ENCODE measurements around the gene WFDC8.
"Not testable (repeated sequence)": the region's sequence is repeated elsewhere in the genome, so short reads cannot be mapped to it uniquely, and the experiment has no call there.

The WFDC8 gene

GRCh38 chr20:45579184-45579583, at the start of gene WFDC8:
Gene WFDC8, minus strand, starts transcription at chr20:45579284. Its CDS starts 37 bp downstream, at chr20:45579247.
- DNase-seq, result no peak

- no peak for DNase-seq
These were observed 47.5 kb upstream of the WFDC8 start for GRCh38 chr20:45626540-45626939.

- no peak for DNase-seq
These were observed 42.5 kb upstream of the WFDC8 start for GRCh38 chr20:45621593-45621992.

GRCh38 chr20:45617591-45617990, 38.5 kb upstream of the WFDC8 start:
- no peak for DNase-seq

GRCh38 chr20:45612314-45612713, 33.2 kb upstream of the WFDC8 start:
- DNase-seq, result no peak

GRCh38 chr20:45611054-45611453, 32.0 kb upstream of the WFDC8 start:
- no peak for DNase-seq

- no peak for DNase-seq
These were observed 28.7 kb upstream of the WFDC8 start for GRCh38 chr20:45607810-45608209.

GRCh38 chr20:45595235-45595634, 16.2 kb upstream of the WFDC8 start:
- no peak for DNase-seq

- no peak for DNase-seq
These were observed 14.4 kb upstream of the WFDC8 start for GRCh38 chr20:45593498-45593897.

- DNase-seq, result no peak
These were observed 13.6 kb upstream of the WFDC8 start for GRCh38 chr20:45592574-45593189.

GRCh38 chr20:45589725-45590124, 10.6 kb upstream of the WFDC8 start:
- no peak for DNase-seq

GRCh38 chr20:45588800-45589199, 9.7 kb upstream of the WFDC8 start:
- DNase-seq, result no peak

- not testable (repeated sequence) for DNase-seq
These were observed 6.9 kb upstream of the WFDC8 start for GRCh38 chr20:45585986-45586385.

- DNase-seq, result not testable (repeated sequence)
These were observed 5.2 kb upstream of the WFDC8 start for GRCh38 chr20:45584294-45584693.

GRCh38 chr20:45583502-45583901, 4.4 kb upstream of the WFDC8 start:
- no peak for DNase-seq

GRCh38 chr20:45581702-45582101, 2.6 kb upstream of the WFDC8 start:
- DNase-seq, result no peak

GRCh38 chr20:45578231-45578630, 853 bp downstream of the WFDC8 start:
- no peak for DNase-seq

GRCh38 chr20:45576995-45577394, 2.1 kb downstream of the WFDC8 start:
- DNase-seq, result no peak

GRCh38 chr20:45575931-45576330, 3.2 kb downstream of the WFDC8 start:
- no peak for DNase-seq

- DNase-seq, result not testable (repeated sequence)
These were observed 9.4 kb downstream of the WFDC8 start for GRCh38 chr20:45569650-45570049.

- no peak for DNase-seq
These were observed 14.3 kb downstream of the WFDC8 start for GRCh38 chr20:45564760-45565276.

GRCh38 chr20:45555198-45555597, 23.9 kb downstream of the WFDC8 start:
- DNase-seq, result no peak

- DNase-seq, result no peak
These were observed 26.6 kb downstream of the WFDC8 start for GRCh38 chr20:45552456-45552855.

- DNase-seq, result no peak
These were observed 28.3 kb downstream of the WFDC8 start for GRCh38 chr20:45550765-45551164.

- no peak for DNase-seq
These were observed 30.7 kb downstream of the WFDC8 start for GRCh38 chr20:45548410-45548809.
